Upper lobe of right lung (tissue), 1 donor: Measurements from ENCODE around the gene MMP28. TPM values are rescaled to one million over a fixed set of nuclear protein-coding genes. Genes with fewer than 3 reads are reported as not detected.
A peak's percentile ranks its signal among the peaks of the same experiment; 100 is the strongest.
"Not testable (repeated sequence)": the region's sequence is repeated elsewhere in the genome, so short reads cannot be mapped to it uniquely, and the experiment has no call there.

Experiments used
- ATAC-seq: fragments of 200-7000 bp; cut with Tn5 transposase; one replicate; pipeline ENCODE4 v1.9.1; 2020; ENCODE audit warnings: mild to moderate bottlenecking, moderate library complexity
- DNase-seq: peaks from one replicate; pipeline ENCODE4 v3.0.0-alpha.2; 2020
- H3K27ac ChIP-seq: fragments of 200-600 bp; one replicate; pipeline ENCODE4 v1.8.0; 2022
- H3K27me3 ChIP-seq: fragments of 200-600 bp; one replicate; pipeline ENCODE4 v1.8.0; 2022; ENCODE audit warnings: mild to moderate bottlenecking
- H3K36me3 ChIP-seq: fragments of 200-600 bp; one replicate; pipeline ENCODE4 v1.8.0; 2022
- H3K4me1 ChIP-seq: fragments of 200-600 bp; one replicate; pipeline ENCODE4 v1.8.0; 2022
- H3K4me3 ChIP-seq: fragments of 200-600 bp; one replicate; pipeline ENCODE4 v1.8.0; 2022; ENCODE audit warnings: mild to moderate bottlenecking
- H3K9me3 ChIP-seq: fragments of 200-600 bp; one replicate; pipeline ENCODE4 v1.8.0; 2022
- intact Hi-C: fragments of 100-400 bp; cut with DNase I; formaldehyde crosslinking; loops from one replicate; pipeline ENCODE4 v1.11.0; 2022
- total RNA-seq: library from RNA; stranded (reverse); fragmentation: NEBNext Ultra II Directional; extraction: Animal tissue kit (Norgen Biotek cat#: 25700); gene quantifications from one replicate; pipeline ENCODE4 v1.2.1, GENCODE V29; 2021
- TF ChIP-seq, protein P1 (sequence below): fragments of 200-600 bp; IDR thresholded peaks from one replicate; pipeline ENCODE4 v1.8.0; 2022; ENCODE audit warnings: antibody characterized with exemption
- donor health status: DM: no; HTN: yes; CAD: no; lungs with severe emphysema.

The MMP28 gene
- total RNA-seq, 1 donor from 2014 or later: 55.6 TPM

DNA sequence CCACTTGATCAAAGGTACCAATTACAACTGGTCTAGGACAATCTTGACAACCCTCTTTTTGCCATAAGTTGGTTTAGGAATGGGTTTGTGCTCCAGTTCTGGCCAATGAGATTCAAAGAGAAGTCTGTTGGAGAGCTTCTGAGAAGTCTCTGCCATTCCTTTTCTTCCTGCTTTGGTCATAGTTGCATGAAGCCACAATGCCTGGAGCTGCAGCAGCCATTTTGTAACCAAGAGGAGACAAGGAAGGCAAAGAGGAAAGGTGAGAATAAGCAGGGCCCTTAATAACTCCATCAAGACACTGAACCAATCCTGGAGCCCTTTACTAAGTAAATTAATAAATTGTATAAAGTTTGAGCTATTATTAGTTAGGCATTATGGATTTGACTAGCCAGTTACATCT, 38.2 kb downstream of the MMP28 start:
- H3K4me1 ChIP-seq: peaks cover 4% of the 10 kb centered on the region
- DNase-seq (no peak), ATAC-seq (no peak)
- no peak overlapping the region for H3K27ac ChIP-seq
- intact Hi-C loops: no loop called here
- no peaks in the 10 kb centered on the region for H3K36me3 ChIP-seq
- H3K9me3 ChIP-seq: no peaks in the 10 kb centered on the region
- H3K4me3 ChIP-seq: no peak overlapping the region
- TF ChIP-seq, protein P1, sequence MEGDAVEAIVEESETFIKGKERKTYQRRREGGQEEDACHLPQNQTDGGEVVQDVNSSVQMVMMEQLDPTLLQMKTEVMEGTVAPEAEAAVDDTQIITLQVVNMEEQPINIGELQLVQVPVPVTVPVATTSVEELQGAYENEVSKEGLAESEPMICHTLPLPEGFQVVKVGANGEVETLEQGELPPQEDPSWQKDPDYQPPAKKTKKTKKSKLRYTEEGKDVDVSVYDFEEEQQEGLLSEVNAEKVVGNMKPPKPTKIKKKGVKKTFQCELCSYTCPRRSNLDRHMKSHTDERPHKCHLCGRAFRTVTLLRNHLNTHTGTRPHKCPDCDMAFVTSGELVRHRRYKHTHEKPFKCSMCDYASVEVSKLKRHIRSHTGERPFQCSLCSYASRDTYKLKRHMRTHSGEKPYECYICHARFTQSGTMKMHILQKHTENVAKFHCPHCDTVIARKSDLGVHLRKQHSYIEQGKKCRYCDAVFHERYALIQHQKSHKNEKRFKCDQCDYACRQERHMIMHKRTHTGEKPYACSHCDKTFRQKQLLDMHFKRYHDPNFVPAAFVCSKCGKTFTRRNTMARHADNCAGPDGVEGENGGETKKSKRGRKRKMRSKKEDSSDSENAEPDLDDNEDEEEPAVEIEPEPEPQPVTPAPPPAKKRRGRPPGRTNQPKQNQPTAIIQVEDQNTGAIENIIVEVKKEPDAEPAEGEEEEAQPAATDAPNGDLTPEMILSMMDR: no peak
- no peaks in the 10 kb centered on the region for H3K27me3 ChIP-seq

DNA sequence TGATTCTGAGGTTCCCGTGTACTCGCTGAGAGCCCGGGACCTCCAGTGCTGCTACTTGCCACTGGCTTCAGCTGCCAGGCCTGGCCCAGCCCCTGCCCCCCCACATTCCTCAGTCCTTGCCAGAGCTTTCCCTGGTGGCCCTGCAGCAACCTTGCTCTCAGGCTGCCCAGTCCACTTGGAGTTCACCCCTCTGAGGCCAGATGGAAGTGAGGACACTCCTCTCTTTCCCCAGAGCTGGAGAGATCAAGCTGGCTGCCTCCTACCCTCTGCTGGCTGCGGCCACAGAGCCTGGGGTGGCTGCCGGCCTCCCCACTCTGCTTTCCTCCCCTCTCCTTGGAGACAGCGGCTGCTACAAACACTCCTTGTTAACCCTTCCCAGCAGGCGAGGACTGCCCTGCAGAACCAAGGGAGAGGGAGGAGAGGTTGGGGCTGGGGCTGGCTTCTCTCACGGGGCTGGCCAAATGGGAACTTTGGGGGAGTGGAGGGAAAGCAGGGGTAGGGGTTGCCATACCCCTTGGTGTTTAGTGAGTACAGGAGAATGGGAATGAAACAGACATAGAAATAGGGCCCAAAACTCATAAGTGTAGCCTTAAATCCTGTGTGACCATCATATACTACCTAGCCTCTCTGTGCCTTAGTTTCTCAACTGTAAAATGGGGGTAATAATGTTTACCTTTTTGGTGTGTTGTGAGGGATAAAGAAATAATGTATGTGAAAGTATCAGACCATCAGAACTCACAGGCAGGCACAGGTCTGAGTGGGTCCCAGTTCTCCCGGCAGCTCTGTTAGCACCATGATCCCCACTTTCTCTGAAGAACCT, 42.3 kb downstream of the MMP28 start, which contains the start of gene GAS2L2:
TSS of gene GAS2L2 (minus strand) at position 295 of the 820 bp plus-strand sequence. CDS start 389 bp downstream, outside the sequence.
- DNase-seq (no peak), ATAC-seq (peak; percentile 40)
- intact Hi-C loops: no loop called here
- no peaks in the 10 kb centered on the region for H3K36me3 ChIP-seq
- no peak within 1 kb of the TSS for H3K27ac ChIP-seq
- H3K9me3 ChIP-seq: no peaks in the 10 kb centered on the region
- TF ChIP-seq, protein P1: no peak
- H3K4me1 ChIP-seq: peaks cover 9% of the 10 kb centered on the region
- no peak within 1 kb of the TSS for H3K4me3 ChIP-seq
- H3K27me3 ChIP-seq: peaks cover 30% of the 10 kb centered on the region

DNA sequence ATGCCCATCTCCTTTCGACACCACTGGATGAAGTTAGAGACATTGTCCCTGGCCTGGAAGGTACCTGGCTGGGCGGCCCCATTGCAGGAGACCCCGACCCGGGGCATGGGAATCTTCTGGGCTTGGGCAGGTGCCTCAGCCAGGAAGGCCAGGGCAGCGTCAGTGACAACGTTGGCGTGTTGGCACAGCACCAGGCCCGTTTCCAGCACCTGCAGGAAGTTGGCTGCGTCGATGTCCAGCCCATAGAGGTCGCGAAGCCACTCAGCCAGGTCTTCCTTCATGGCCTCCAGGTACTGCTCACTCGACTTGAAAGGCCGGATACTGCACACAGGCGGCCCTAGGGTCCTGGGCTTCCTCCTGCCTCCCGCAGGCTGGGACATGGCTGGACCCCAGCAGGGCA, 43.0 kb downstream of the MMP28 start:
- TF ChIP-seq, protein P1: no peak
- Histone ChIP-seq H3K27ac (no peak overlapping the region), H3K9me3 (no peaks in the 10 kb centered on the region), H3K4me1 (peaks cover 9% of the 10 kb centered on the region), H3K36me3 (no peaks in the 10 kb centered on the region), H3K4me3 (no peak overlapping the region), H3K27me3 (peaks cover 35% of the 10 kb centered on the region)
- no peak for DNase-seq
- intact Hi-C loops: no loop called here
- peak; percentile 6 for ATAC-seq

DNA sequence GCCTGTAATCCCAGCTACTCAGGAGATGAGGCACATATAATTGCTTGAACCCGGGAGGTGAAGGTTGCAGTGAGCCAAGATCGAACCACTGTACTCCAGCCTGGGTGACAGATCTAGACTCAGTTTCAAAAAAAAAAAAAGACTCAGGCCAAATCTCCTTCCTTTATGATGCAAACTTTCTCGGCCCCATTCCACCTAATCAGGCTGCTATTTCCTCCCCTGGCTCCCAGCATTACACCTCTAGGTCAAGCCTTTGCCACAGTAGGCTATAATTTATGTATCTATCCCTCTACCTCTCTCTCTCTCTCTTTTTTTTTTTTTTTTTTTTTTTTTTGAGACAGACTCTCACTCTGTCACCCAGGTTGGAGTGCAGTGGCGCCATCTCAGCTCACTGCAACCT, 43.9 kb downstream of the MMP28 start:
- peaks cover 35% of the 10 kb centered on the region for H3K27me3 ChIP-seq
- H3K9me3 ChIP-seq, H3K4me1 ChIP-seq, DNase-seq, H3K27ac ChIP-seq, H3K36me3 ChIP-seq, intact Hi-C loops, H3K4me3 ChIP-seq, ATAC-seq: not testable (repeated sequence)

DNA sequence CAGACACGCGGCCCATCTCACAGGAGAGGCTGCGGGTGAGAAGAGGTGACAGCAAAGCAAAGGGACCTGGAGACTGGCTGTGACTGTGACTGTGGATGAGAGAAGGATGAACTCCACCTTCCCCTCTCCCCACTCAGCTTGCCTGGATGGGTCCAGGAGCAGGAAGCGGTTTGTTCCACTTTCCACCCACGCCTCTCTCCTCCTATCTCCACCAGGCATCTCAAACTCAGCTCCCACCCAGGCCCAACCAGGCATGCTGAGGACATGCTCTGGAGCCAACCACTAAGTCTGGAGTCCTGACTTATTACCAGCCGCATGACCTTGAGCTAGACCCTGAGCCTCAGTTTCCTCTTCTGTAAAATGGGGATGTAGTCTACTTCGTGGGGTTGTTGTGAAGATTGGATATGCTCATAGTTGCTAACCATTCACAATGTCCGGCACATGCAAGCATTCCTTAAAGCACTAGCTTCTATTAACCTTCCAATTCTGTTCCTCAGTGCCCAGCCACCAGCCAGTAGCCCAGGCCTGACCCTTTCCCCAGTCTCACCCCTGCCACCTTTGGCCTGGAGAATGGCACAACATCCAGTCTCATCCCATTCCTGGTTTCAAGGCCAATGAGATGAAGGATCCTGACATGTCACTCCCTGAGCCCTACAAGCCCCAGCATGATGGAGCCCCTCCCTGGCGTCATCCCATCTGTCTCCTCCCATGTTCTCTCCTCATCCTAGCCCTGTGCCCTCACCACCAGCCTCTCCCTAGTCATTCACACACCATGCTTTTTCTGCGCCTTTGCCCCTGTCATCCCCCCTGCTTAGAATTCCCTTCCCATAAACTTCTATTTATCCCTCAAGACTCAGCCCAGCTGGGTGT, 44.7 kb downstream of the MMP28 start:
- ATAC-seq: no peak
- DNase-seq: no peak
- TF ChIP-seq, protein P1: no peak

More for the DNA sequence above, 44.7 kb downstream of the MMP28 start:
- no peak overlapping the region for H3K4me3 ChIP-seq
- no peak overlapping the region for H3K27ac ChIP-seq
- intact Hi-C loops: no loop called here
- peaks cover 9% of the 10 kb centered on the region for H3K4me1 ChIP-seq
- H3K36me3 ChIP-seq: no peaks in the 10 kb centered on the region
- H3K9me3 ChIP-seq: no peaks in the 10 kb centered on the region
- H3K27me3 ChIP-seq: peaks cover 35% of the 10 kb centered on the region
